Retina (tissue), 1 donor: Measurements from ENCODE around the gene GPR107.

Source experiments
- DNase-seq: peaks from one replicate; pipeline ENCODE4 v3.0.0-alpha.2; 2016

The GPR107 gene

DNA sequence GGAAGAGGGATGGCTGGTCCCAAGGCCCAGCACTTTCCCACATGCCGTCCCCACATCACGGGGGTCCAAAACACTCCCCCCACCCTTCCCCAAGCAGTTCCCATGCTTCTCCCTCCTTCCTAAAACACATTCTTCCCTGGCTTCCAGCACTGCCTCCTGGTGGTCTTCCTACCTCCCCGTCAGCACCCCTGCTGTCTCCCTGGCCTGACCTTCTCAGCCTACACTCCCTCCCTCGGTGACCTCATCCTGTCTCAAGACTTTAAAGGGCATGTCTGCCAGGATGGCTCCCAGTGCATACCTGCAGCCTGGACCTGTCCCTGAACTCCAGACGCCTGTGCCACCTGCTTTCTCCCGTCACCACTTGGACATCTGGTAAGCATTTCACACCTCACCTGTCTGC is 114.2 kb downstream of the GPR107 start:
- DNase-seq = no peak

DNA sequence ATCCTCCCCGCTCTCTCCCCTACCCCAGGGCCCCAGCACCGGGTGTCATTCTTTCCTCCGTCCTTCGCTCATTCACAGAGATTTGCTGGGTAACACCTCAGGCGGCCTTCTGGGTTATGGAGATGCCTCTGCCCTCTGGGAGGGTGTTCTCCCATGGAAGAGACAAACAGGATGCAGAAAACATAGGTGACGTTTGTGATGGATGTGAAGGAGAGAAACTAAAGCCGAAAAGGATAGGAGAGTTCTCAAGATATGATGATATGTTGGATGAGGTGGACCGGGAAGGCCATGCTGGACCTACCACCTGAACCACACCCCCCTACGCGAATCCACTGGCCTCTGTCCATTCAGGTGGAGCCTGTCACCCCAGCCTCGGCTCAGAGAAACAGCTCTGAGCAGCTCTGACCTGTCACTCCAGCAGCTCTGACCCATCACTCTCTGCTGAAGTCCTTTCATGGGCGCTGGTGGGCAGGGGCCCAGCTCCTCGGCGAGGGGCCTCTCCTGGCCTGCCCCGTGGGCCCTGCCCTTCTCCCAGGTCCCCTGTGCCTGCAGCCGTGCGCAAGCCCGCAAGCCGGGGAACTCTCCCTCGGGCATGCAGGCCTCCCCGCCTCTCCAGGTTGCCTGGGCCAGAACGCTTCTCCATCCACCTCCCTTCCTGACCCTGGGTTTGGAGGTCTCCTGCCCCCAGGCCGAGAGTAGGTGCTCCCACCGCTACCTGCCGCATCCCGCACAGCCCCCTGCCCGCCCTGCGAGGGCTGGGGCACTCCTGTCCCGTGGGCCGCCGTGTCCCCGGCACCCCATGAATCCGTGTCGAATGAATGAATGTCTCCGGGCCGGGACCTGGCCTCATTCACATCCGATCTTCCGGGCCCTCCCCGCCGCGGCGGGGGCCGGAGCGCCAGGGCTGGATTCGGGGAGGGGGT is 117.8 kb downstream of the GPR107 start:
- peak; percentile 69 for DNase-seq

GRCh38 chr9:130172161-130172857 is 118.6 kb downstream of the GPR107 start, which contains the start of gene NCS1:
Gene NCS1 (plus strand): TSS chr9:130172404. CDS start chr9:130172664, 260 bp downstream.
- no peak for DNase-seq

GRCh38 chr9:130172858-130173665 is 119.4 kb downstream of the GPR107 start:
- peak; percentile 74 for DNase-seq

GRCh38 chr9:130173666-130173983 is 119.9 kb downstream of the GPR107 start:
- no peak for DNase-seq

GRCh38 chr9:130174025-130174424 is 120.3 kb downstream of the GPR107 start:
- DNase-seq = no peak

- no peak for DNase-seq
These were observed 121.2 kb downstream of the GPR107 start for GRCh38 chr9:130174920-130175321.

DNA sequence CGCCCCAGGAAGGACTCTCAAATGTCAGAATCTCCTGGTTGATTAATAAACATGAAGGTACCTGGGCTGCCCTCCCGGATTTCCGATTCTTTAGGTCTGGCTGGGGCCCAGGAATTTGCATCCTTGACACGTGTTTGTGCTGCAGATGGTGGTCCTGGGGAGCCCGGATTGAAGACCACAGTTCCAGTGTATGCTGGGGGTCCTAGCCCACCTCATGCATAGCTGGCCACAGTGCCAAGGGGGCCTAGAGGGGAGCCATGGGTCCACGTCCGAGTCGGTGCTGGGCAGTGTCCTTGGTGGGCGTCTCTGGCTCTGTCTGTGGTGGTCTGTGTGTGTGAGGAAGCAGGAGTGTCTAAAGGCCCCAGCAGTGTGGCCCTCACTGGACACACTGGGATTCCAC is 121.6 kb downstream of the GPR107 start:
- no peak for DNase-seq

- DNase-seq = no peak
These were observed 123.1 kb downstream of the GPR107 start for GRCh38 chr9:130176760-130177159.

GRCh38 chr9:130177898-130178805 is 124.4 kb downstream of the GPR107 start:
- no peak for DNase-seq

DNA sequence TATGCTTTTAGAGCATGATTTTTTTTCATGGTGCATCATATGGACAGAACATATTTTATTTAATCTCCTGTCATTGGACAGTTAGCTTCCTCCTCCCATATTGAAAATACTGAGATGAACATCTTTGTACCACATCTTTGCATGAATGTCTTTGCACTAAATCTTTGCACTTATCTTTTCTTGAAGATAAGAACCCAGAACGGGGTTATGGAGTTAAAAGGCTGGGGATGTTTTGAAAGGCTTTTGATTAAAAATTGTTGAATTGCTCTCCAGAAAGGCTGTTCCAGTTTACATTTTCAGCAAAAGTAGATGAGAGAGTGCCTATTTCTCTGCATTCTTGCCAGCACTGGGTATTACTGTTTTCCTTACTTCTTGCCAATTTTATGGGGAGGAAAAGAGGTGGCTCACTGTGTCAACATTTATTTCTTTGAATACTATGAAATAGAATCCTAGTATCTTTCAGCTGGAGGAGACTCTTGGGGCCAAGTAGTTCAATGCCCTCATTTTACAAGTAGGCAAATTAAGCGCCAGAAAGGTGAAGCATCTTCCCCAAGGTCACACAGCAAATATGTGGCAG is 125.7 kb downstream of the GPR107 start:
- DNase-seq = no peak

DNA sequence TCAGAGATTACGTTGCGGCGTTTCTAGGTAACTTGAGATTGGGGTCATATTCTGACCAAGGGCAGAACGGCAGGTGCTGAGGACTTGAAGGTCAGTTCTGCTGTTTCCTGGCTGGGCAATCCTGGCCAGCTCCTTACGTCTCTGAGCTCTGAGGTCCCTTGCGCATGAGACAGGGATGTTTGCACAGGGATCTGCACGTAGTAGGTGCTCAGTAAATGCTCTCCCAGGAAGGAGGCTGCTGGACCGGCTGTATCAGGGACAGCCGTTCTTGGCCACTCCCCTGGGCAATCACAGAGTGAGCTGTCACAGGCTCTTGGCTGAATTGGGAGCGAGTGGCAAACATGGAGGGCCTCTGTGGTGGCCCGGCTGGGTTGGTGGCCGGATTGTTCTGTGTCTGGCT is 126.8 kb downstream of the GPR107 start:
- no peak for DNase-seq

GRCh38 chr9:130181678-130182380 is 128.1 kb downstream of the GPR107 start:
- DNase-seq = no peak

DNA sequence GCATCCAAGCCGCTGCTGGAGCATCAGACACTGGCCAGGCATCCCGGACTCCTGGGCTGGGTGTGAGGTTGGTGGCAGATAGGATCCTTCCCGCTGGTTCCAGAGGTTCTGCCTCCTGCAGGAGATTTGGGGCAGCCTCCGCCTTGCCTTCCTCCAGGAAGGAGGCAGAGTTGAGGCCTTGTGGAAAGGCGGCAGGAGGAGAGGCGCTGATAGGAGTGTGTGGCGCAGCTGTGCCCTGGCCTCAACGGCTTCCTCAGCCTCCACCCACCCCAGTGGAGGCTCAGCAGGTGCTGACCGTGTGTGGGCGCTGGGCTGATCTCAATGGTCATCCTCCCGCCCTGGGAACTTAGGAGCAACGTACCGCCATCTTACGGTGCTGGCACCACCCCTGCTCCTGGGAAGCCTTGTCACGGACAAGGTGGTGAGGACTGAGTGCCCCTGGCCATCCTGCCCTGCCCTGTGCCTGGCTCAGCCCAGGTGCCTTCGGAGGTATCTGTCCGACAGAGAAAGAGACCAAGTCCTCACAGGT is 128.7 kb downstream of the GPR107 start:
- no peak for DNase-seq

- peak; percentile 45 for DNase-seq
These were observed 129.5 kb downstream of the GPR107 start for GRCh38 chr9:130183133-130183762.

- DNase-seq = peak; percentile 44
These were observed 131.3 kb downstream of the GPR107 start for GRCh38 chr9:130185017-130185416.

DNA sequence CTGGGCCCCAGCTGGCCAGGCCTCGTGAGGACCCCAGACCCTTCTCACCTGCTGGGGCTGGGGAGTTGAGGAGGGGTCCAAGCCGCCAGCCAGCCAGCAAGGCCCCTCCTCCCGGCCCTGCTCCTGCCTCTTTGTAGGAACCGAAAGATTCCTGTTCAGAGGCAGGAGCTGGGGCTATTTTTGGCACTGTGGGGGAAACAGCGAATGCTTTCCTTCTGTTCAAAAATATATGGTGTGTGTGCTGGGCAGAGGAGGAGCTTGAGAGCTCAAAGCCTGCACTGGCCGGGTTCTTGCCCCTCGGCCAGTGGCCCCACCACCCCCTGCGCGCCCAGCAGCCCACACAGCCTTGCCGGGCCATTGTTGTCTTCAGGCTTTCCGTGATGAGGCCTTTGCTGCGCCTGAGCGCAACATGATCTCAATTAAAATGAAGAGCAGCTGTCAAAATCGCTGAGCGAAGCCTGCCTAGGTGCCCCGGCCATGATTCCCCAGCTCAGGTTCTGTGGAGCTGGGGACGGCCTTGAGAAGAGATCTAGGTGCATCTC is 131.9 kb downstream of the GPR107 start:
- DNase-seq = peak; percentile 74

DNA sequence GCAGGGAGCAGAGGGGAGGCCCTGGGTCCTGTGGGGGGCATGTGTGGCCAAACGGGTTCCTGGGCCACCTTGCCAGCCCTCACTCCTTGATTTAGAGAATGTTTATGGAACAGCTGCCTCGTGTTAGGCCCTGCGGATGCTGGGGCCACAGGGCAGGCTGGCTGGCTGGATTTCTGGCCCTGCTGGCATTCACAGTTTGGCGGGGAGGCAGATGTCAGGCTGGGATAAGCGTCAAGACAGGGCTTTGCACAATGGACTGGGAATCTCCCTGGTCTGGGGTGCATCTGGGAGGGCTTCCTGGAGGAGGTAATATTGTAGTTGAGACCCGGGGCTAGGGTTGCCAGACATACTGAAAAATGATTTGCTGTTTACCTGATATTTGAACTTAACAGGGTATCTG is 132.3 kb downstream of the GPR107 start:
- DNase-seq = no peak

DNA sequence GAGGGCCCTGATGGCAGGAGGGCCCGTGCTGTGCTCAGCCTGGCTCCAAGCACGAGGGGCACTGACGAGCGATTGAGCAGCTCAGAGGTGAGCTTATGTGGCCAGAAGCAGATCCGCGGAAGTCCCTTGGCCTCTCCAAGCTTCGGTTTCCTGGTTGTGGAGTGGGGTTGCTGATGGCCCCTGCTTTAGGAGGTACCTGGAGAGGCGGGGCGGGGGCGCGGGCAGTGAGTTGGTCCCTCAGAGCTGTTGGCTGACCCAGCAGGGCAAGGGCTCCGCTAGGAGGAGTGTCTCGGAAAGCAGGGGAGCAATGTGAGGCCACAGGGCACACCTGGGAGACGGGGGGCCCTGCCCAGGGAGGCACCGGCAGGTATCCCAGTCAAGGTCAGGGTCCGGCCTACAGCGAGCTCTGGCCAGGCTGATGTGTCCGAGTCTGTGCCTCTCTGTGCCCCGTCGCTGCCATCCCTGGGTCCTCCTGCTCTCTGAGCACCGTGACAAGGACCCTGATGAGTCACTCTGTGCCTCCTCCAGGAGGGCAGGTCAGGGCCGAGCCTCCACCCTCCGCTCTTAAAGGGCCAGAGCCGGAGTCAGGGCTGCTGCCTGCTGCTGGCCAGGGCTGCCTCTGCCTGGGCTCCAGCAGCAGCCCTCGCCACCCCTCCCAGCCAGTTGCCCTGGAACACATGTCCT is 133.3 kb downstream of the GPR107 start:
- DNase-seq = no peak

DNA sequence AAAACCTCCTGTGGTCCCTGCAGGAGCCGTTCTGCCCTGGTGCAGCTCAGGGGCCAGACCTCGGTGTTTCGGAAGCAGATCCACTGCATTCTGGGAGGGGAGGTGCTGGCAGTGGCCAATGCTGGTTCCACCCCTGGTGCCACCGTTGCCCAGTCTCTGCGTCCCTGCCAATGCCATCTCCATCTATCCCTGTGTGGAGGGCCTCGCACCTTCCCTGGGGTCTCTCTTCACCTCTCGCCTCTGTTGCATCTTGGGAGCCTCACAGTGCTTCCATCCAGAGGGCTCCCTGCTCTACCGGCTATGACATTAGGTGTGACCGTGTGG is 133.8 kb downstream of the GPR107 start:
- no peak for DNase-seq
